WI38 (cell line): ENCODE results near the gene CADM4.

ENCODE experiments used
- H3K4me3 ChIP-seq: 2 replicates; pipeline ENCODE4 v1.5.1; 2011; ENCODE audit warnings: low read depth, mild to moderate bottlenecking, control low read depth, low read length
- CTCF ChIP-seq: IDR thresholded peaks from 2 replicates; pipeline ENCODE4 v1.5.1; 2012; ENCODE audit warnings: low read depth, mild to moderate bottlenecking, control low read depth, low read length

CADM4 gene

GRCh38 chr19:43649514-43649913 lies 9.9 kb upstream of the CADM4 start:
- no peak for TF ChIP-seq CTCF
- H3K4me3 ChIP-seq: no peak overlapping the region

- no peak for TF ChIP-seq CTCF
- H3K4me3 ChIP-seq: no peak overlapping the region
Observed at GRCh38 chr19:43648633-43649032, 9.0 kb upstream of the CADM4 start.

GRCh38 chr19:43644181-43644580 lies 4.5 kb upstream of the CADM4 start:
- no peak overlapping the region for H3K4me3 ChIP-seq
- TF ChIP-seq CTCF: no peak

- H3K4me3 ChIP-seq: no peak overlapping the region
Observed at GRCh38 chr19:43643326-43643725, 3.7 kb upstream of the CADM4 start.

GRCh38 chr19:43642531-43642930 lies 2.9 kb upstream of the CADM4 start:
- TF ChIP-seq CTCF: no peak
- no peak overlapping the region for H3K4me3 ChIP-seq

More at GRCh38 chr19:43643326-43643725, 3.7 kb upstream of the CADM4 start:
- no peak for TF ChIP-seq CTCF

GRCh38 chr19:43641333-43641732 lies 1.7 kb upstream of the CADM4 start:
- no peak overlapping the region for H3K4me3 ChIP-seq
- no peak for TF ChIP-seq CTCF

GRCh38 chr19:43640424-43640757 lies 741 bp upstream of the CADM4 start:
- TF ChIP-seq CTCF: no peak
- H3K4me3 ChIP-seq: no peak overlapping the region
